HEK293T (cell line): Measurements from ENCODE around the gene ALPI.

Source experiments
- ELF4 ChIP-seq: fragments of 450-650 bp; IDR thresholded peaks from 2 replicates; pipeline ENCODE4 v1.6.1; 2017; ENCODE audit warnings: antibody characterized with exemption
- FOXA1 ChIP-seq: fragments of 450-650 bp; IDR thresholded peaks from 2 replicates; pipeline ENCODE4 v1.6.1; 2016; ENCODE audit warnings: mild to moderate bottlenecking
- FOXK2 ChIP-seq: fragments of 450-650 bp; IDR thresholded peaks from 2 replicates; pipeline ENCODE4 v1.6.1; 2016; ENCODE audit warnings: mild to moderate bottlenecking
- HDGF ChIP-seq: fragments of 450-650 bp; IDR thresholded peaks from 2 replicates; pipeline ENCODE4 v1.6.1; 2017; ENCODE audit warnings: antibody characterized with exemption, borderline replicate concordance
- PKNOX1 ChIP-seq: fragments of 450-650 bp; IDR thresholded peaks from 2 replicates; pipeline ENCODE4 v1.6.1; 2016
- ZNF384 ChIP-seq: fragments of 450-650 bp; IDR thresholded peaks from 2 replicates; pipeline ENCODE4 v1.6.1; 2016

- no peak for TF ChIP-seq HDGF
- no peak for TF ChIP-seq FOXA1
- TF ChIP-seq PKNOX1: no peak
- no peak for TF ChIP-seq FOXK2
- no peak for TF ChIP-seq ELF4
- no peak for TF ChIP-seq ZNF384
Observed at GRCh38 chr2:232458661-232459418, 2.9 kb downstream of the ALPI start.
